Astrocyte (in vitro differentiated cells and primary cell): ENCODE results near the gene HES3.

Source experiments
- CTCF ChIP-seq: IDR thresholded peaks from 2 replicates; pipeline ENCODE4 v1.5.1; 2011; ENCODE audit warnings: low read depth, mild to moderate bottlenecking, inconsistent platforms, low read length, moderate library complexity; ENCODE audit not compliant: insufficient read depth
- EZH2 ChIP-seq: IDR thresholded peaks from 2 replicates; pipeline ENCODE4 v1.6.1; 2012; ENCODE audit warnings: mild to moderate bottlenecking, low read length, inconsistent platforms; ENCODE audit not compliant: insufficient read depth

DNA sequence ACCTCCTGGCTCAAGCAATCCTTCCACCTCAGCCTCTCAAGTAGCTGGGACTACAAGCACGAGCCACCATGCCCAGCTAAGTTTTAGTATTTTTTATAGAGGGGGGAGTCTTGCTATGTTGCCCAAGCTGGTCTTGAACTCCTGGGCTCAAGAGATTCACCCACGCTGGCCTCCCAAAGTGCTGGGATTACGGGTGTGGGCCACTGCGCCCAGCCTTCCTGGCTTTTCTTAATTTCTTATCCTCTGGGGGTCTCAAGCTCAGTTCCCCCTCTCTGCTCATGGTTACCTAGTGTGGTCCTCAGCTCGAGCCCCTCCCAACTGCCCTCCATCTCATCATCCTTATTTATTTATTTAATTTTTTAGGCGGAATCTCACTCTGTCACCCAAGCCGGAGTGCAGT, 41.7 kb upstream of the HES3 start:
- no peak for TF ChIP-seq CTCF
- TF ChIP-seq EZH2: no peak
